ENCODE data around the gene SLC25A52. TPM values are rescaled to one million over a fixed set of nuclear protein-coding genes. Genes with fewer than 3 reads are reported as not detected.

The SLC25A52 gene
- total RNA-seq, 1 experiment from 2014 or later: not detected

- Histone ChIP-seq H3K27ac (ENCODE audit: insufficient read length, low read depth, low read length) (no peak overlapping the region), H2BK120ac (ENCODE audit: low read depth, low read length, poor library complexity, severe bottlenecking) (no peak overlapping the region), H3K23me2 (ENCODE audit: insufficient read length, low read depth, low read length, poor library complexity, severe bottlenecking) (no peaks in the 10 kb centered on the region), H3K27me3 (ENCODE audit: insufficient read depth, low read length) (no peaks in the 10 kb centered on the region), H3K14ac (ENCODE audit: insufficient read depth, low read length) (no peak overlapping the region), H4K20me1 (ENCODE audit: control insufficient read depth, insufficient read depth, insufficient read length) (no peaks in the 10 kb centered on the region), H3K56ac (ENCODE audit: insufficient read length, low read depth, low read length) (no peak overlapping the region), H2AFZ (ENCODE audit: low read length) (no peak overlapping the region), H3K79me2 (ENCODE audit: insufficient read depth, low read length) (no peaks in the 10 kb centered on the region), H3K4ac (ENCODE audit: low read depth, low read length) (no peak overlapping the region), H3T11ph (ENCODE audit: low read length) (no peak overlapping the region), H3K23ac (ENCODE audit: insufficient read length, low read depth, low read length) (no peak overlapping the region), H4K91ac (ENCODE audit: insufficient read length, low read depth, low read length) (no peak overlapping the region), H3K79me1 (ENCODE audit: insufficient read depth, low read depth, low read length, poor library complexity, severe bottlenecking) (no peaks in the 10 kb centered on the region), H3K4me2 (ENCODE audit: insufficient read depth, insufficient read length, low read length) (no peak overlapping the region), H3K9ac (ENCODE audit: extremely low read depth, insufficient read length, low read length) (no peak overlapping the region), H3K4me1 (ENCODE audit: insufficient read depth, low read length) (no peaks in the 10 kb centered on the region; the same call in 1 of the 2 replicates), H4K8ac (replicated peaks; ENCODE audit: insufficient read length, low read depth, low read length) (no peak overlapping the region), H4K5ac (ENCODE audit: insufficient read length, low read depth, low read length) (no peak overlapping the region), H3K18ac (ENCODE audit: insufficient read length, low read depth, low read length) (no peak overlapping the region), H2BK5ac (ENCODE audit: insufficient read length, low read length) (no peak overlapping the region), H2BK12ac (ENCODE audit: insufficient read length, low read depth, low read length) (no peak overlapping the region), H2AK5ac (ENCODE audit: insufficient read length, low read length) (no peak overlapping the region), H3K9me3 (ENCODE audit: control insufficient read depth, low read depth, low read length) (no peaks in the 10 kb centered on the region), H2BK15ac (ENCODE audit: low read depth, low read length) (no peak overlapping the region), H2BK20ac (ENCODE audit: low read depth, low read length, poor library complexity, severe bottlenecking) (no peak overlapping the region)
- TF ChIP-seq, protein P1, sequence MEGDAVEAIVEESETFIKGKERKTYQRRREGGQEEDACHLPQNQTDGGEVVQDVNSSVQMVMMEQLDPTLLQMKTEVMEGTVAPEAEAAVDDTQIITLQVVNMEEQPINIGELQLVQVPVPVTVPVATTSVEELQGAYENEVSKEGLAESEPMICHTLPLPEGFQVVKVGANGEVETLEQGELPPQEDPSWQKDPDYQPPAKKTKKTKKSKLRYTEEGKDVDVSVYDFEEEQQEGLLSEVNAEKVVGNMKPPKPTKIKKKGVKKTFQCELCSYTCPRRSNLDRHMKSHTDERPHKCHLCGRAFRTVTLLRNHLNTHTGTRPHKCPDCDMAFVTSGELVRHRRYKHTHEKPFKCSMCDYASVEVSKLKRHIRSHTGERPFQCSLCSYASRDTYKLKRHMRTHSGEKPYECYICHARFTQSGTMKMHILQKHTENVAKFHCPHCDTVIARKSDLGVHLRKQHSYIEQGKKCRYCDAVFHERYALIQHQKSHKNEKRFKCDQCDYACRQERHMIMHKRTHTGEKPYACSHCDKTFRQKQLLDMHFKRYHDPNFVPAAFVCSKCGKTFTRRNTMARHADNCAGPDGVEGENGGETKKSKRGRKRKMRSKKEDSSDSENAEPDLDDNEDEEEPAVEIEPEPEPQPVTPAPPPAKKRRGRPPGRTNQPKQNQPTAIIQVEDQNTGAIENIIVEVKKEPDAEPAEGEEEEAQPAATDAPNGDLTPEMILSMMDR (conservative IDR thresholded peaks at IDR 0.05): no peak
- no CpG with 5 or more reads among the region's 2 CpGs for WGBS (ENCODE audit: extremely low coverage, insufficient read length, low lambda C conversion rate)
- H3K9me3 Mint-ChIP-seq: peaks cover 13 to 19% of the 10 kb centered on the region in 2 experiments
- no peak overlapping the region; a peak in 1 of 7 replicates for H3K27ac Mint-ChIP-seq
- peaks cover 3 to 8% of the 10 kb centered on the region in 2 experiments for H3K4me1 Mint-ChIP-seq
- peaks cover 8 to 15% (median 14%) of the 10 kb centered on the region in 3 experiments for H3K36me3 Mint-ChIP-seq (ENCODE audit: insufficient read depth in 1 of 3, low read depth in 3 of 3)
- no peak overlapping the region for H3K4me3 Mint-ChIP-seq
- no peak for DNase-seq
- H3K27me3 Mint-ChIP-seq (ENCODE audit: low read depth): no peaks in the 10 kb centered on the region
Measured at GRCh38 chr18:31774477-31774785, 13.8 kb upstream of the SLC25A52 start.
